Stimulated activated naive CD4-positive, alpha-beta T cell treated with Interleukin-2 at 50 U/mL for 16 hours (primary cell): ENCODE measurements around the gene KIF5C.
A peak's percentile ranks its signal among the peaks of the same experiment; 100 is the strongest.

Experiments used
- DNase-seq: peaks from one replicate; lab custom pipeline; 2025; lab: John Stamatoyannopoulos, UW

Gene KIF5C

DNA sequence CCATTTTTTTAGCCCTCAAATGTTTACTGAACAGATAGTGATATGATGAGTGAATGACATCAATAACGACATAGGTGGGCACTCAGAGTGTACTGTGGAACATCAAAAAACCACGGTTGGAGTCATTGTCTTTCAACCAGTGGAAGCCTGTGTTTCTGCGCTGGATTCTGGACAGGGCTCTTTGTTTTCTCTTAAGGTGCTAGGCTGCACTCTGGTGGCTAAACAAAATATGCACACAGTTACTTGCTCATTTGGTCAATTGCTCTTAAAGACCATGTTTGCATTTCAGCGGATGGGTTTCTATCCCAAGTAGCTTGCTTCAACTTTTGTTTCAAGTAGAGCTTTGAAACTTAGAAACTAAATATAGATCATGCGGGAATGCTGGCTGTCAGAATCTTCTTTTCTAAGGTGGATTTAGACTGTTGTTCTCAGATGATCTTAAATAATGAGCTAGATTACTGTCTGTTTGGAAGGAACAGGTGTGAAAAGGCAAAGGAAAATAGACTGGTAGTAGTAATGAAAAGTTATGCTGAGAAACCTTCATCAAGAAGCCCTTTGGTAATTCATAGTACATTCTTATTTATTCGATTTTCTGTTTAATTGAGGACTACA lies 115.0 kb downstream of the KIF5C start:
- peak; percentile 33 for DNase-seq

GRCh38 chr2:148990968-148991367 lies 115.9 kb downstream of the KIF5C start:
- no peak for DNase-seq

DNA sequence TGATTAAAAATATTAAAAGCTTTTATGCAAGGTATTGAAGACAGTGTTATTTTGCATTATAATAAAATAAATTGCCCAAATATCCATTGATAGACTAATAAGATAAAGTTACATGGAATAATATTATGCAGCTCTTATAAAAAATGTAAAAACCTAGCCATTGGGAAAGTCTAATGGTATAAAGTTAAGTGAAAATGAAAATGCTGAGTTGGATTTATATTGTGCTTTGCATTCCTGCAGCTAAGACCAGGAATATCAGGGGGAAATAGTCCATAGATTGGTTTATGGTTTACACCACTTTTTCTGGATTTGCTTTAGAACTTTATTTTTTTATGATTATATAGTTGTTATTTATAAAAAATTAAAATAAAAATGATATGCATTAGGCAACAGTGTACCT lies 117.4 kb downstream of the KIF5C start:
- DNase-seq, result no peak

DNA sequence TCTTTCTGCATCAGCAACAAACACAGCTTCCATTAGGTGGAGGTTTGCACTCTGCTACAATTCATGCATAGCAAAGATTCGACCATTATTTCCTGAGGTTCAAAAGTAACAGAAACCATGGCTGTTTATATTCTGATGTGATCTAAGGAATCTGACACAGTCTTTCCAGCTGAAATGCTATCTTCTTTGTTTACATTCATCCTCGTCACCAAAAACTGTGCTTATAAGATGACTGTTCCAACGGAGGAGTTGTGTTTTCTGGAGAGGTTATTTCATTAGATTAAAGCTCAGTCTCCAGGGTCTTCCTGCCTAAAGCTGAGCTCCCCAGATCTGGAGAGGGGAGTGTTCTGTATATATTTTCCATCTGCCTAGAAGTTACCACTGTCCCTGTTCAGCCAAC lies 118.3 kb downstream of the KIF5C start:
- DNase-seq, result no peak

DNA sequence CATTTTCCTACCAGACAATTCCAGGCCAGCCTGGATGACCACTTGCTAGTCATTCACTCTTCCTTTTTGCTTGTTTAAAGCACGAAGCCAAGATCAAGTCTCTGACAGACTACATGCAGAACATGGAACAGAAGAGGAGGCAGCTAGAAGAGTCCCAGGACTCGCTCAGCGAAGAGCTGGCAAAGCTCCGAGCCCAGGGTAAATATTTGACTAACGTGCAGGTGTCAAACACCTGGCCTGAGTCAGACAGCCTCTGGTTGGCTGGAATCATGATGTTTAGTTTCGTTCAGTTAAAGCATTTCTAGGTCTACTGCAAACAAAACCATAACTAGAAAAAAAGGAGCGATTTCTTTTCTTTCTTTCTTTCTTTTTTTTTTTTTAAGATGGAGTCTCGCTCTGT lies 119.3 kb downstream of the KIF5C start:
- no peak for DNase-seq

DNA sequence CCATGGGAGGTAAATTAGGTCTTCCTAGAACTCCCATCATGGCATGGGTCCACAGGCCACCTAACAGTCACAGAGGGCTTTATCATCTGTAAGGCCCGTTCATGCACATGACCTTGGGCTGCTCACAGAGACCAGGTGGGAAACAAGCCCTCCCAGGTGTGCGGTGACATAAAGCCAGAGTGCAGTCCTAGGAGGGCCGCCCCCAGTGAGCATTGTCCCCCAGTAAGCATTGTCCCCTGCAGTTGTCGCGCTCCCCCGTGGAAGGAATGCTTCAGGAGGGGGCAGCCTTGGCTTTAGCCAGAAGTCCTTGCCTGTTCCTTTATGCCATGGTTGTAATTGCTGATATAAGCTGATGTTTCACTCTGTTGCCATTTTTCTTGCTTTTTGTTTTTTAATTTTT lies 121.8 kb downstream of the KIF5C start:
- DNase-seq, result no peak

DNA sequence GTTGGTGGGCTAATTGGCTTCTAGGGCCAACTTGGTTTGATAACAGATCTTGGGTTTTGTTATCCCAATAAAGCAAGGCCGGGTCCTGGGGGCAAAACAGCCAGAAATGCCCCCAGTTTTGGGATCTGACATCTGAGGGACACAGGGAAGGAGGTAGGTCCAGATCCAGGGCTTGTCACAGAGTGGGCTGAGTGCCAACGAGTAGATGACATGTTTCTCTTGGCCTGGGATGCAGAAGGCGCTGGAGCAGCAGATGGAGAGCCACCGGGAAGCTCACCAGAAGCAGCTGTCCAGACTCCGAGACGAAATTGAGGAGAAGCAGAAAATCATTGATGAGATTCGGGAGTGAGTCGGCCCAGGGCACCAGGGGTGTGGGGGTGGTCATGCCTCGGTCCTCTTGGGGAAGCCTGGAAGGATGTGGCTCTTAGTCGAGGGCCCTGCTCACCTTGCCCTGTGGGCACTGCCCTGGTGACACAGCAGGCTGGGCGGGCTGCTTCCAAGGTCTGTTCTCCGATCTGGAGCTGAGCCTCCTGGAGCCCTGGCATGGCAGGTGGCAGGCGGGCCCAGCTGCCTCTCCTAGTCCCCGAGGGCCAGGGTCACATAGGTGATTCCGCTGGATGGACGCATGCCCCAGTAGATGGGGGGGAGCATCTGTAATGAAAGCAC lies 123.3 kb downstream of the KIF5C start:
- DNase-seq, result no peak

- no peak for DNase-seq
Observed at GRCh38 chr2:148998831-148999200, 123.8 kb downstream of the KIF5C start.

DNA sequence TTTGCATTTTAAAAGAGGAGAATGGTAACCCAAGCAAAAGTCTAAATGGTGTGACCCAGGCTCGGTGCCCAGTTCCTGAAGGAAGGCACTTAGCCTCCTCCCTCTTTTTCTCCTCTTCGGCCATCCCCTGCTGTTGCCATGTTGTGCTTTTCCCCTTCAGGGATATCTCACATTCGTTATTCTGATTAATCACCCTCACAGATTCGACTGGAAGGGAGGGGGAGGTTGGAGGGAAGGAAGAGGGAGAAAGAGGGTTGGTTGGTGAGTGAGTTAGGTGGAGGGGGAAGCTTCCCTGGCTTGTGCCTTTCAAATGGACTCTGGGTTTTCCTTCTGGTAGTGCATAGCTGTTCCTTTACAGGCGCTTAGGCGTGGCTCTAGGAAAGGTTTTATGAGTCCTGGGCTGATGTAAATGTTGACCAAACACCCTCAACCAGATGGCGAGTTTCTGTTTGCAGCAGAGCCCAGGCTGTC lies 124.5 kb downstream of the KIF5C start:
- DNase-seq, result no peak

DNA sequence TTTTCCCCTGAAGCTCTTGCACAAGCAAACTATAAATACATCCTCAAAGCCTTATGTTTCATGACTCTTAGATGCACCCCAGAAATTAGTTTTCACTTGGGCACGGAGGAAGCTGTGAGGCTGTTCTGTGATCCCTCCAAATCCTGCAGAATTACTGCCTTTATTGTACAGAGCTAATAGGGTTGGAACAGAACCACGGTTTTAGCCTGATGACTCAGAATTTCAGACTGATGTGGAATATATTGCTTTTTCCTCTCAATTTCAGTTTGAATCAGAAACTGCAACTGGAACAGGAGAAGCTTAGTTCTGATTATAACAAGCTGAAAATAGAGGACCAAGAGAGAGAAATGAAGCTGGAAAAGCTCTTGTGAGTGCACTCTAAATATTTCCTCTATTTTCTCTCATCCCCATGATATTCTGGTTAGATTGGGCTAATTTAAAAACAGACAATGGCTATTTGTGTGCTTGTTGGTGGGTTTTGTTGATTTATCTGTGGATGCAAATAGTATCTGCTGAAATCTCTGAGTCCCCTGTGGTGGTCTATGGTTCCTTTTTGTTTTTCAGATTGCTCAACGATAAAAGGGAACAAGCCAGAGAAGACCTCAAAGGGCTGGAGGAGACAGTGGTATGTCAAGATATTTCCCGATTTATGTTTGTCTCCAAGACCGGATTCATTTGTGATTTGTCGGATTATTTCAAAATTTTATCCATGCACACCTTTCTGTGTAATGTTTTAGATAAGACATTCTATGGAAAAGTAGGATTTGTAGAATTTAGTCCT lies 125.3 kb downstream of the KIF5C start:
- no peak for DNase-seq

DNA sequence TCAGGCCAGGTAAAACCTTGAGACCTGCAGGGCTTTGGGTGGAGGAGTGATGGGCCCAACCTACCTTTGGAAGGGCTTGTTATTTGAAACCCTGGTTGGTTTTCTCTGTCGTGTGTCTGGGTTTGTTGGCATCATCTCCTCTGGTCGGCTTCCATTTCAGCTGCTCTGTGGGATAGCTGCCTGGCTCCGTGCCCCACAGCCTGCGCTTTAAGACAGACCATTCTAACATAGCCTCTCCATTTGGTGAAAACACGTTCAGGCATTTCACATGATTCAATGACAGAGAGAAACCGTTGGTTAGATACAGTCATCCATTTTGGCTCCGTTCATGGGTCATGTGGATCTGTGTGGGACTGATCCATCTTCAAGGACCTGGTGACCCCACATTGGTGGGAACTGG lies 126.5 kb downstream of the KIF5C start:
- DNase-seq, result no peak

DNA sequence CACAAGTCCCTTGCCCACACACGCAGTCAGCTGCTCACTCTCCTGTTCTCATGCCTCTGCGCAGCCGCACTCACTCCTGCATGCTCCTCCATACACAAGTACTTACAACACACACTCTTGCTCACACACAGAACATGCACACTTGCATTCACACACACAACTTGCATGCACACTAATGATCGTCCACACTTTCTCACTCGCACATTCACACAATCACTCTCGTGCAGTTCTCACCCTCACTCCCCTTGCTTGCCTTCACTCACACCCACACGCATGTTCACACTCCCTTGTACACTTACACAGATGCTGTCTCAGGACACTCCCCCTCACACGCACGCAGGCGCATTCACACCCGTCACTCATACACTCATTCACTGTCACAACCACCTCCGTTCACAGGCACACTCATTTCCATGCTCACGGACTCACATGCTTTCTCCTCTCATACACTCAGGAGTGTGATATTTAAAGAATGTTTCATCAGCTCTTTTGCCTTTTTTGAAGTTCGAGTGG lies 127.4 kb downstream of the KIF5C start:
- DNase-seq, result no peak

DNA sequence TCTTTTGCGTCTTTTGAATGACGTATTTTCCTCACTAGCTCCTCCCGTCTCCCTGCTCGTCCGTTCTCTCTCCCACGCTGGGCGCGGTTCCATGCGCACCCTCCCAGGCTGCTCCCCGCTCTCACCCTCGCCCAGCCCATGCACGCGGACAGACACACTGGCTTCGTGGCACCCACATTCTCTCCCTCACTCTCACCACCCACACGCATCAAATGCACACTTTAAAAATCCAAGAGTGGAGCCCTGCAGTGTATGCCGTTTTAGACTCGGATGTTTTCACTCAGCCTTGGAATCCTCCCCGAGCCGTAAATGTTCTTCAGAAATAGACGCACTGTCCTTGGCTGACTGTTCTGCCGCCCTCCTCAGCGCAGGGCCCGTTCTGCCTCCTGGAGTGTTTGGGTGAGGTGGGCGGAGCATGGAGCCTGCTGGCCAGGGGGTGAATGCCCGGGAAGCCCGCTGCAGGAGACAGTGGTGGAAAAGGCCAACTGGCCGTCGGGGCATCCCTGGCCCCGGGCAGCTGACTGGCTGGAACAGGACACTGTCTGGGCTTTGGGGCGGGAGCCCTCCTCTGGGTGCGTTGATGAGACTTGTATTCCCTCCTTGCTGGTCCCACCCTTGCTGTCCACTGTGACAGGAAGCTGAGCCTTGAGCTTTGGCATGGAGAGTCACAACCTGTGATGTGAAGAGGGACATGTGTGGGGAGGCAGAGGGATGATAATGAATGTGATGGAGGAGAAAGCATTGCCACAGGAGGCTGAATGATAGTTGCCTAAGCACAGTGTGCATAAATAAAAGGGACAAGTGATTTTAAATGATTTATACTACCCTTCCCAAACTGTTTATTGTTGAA lies 128.1 kb downstream of the KIF5C start:
- no peak for DNase-seq

DNA sequence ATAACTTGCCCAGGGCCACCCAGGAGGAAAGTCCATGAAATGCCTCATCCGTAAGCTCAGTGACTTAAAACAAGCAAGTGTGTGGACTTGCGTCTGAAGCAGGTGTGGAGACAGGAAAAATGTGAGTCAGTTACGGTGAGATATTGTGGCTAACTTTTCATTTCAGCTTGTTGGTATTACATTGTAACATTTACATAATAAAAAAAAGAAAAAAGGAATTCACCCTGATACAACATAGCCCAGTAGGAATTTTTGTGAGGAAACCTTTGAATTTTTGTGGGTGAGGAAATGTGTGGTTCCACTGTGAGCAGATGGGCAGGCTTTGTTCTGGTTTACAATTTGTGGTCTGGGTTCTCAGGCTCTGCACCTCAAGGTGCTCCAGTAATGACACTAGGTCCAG lies 129.8 kb downstream of the KIF5C start:
- no peak for DNase-seq

GRCh38 chr2:149005471-149006077 lies 130.5 kb downstream of the KIF5C start:
- DNase-seq, result no peak

GRCh38 chr2:149006883-149007543 lies 132.0 kb downstream of the KIF5C start:
- DNase-seq, result no peak

- DNase-seq, result no peak
Observed at GRCh38 chr2:149008381-149008780, 133.4 kb downstream of the KIF5C start.

DNA sequence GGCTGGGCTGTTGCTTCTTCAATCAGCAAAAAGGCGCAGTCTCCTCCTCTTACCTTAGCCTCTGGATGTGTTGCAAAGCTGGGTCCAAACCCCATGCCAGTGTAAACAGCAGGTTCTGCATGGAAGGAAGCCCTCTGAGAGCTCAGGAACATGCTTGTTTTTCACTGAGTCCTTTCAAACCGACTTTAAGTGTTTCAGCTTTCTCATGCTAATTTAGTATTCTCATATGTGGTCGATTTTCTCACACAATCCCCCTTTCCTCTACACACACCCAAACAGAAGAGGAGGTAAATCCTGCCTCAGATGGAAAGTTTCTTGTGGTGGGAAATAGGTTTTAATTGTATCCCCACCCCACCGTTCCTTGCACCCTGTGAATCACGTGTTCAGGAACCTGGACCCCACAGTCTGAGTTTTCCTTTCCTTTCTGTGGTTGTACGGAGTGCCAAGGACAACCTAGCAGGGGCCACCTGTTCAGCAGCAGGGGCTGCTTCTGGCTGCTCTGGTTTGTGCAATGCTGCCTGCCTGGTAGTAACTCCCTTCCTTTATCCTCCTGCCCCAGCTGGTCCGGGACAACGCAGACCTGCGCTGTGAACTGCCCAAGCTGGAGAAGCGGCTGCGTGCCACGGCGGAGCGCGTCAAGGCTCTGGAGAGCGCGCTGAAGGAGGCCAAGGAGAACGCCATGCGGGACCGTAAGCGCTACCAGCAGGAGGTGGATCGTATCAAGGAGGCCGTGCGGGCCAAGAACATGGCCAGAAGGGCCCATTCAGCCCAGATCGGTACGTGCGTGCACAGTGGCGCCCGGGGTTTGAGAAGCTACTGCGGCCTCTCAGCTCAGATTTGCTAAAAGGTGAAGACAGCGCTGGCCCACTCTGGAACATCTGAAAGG lies 134.8 kb downstream of the KIF5C start:
- DNase-seq, result no peak

DNA sequence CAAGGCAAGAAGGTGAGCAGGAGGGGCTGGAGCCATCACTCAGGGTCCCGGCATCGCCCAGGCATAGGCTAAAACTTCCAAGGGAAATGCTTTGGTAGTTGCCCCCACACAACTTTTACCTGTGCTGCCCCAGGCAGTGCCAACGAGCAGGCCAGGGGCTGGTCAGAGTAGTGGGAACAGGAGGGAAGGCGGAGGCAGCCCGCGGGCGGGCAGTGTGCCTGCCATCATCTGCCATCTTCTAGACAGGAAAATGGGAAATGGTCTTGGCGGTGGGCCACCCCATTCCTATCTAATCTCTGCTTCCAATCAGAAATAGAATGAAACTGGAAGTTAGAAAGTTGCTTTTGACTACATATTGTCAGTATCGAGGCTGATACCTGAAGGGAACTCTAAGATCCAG lies 137.5 kb downstream of the KIF5C start:
- no peak for DNase-seq

DNA sequence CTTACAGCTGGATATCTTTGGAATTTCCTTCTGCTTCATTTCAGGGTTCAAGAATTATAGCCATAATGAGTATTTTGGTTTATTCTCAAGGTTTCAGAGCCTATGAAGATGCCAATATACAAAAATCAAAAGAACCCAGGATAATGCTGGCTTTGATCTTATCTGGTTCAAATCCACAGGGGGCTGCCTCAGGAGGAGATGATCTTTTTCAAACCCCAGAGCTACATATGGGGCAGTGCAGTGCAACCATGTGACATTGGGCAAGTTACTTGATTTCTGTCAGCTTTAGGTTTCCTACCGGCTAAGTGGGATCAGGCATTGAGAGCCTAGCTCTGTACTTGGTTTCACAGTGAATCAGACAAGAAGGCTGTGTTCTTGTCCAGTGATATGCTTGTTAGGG lies 140.5 kb downstream of the KIF5C start:
- no peak for DNase-seq
